HepG2 (cell line): Measurements from ENCODE around the gene CIAO3. TPM values are rescaled to one million over a fixed set of nuclear protein-coding genes. Genes with fewer than 3 reads are reported as not detected.
A peak's percentile ranks its signal among the peaks of the same experiment; 100 is the strongest.

Experiments
- ARNTL ChIP-seq: sonication (generic); formaldehyde crosslinking; IDR thresholded peaks from 2 replicates; pipeline ENCODE4 v1.4.0; 2020; ENCODE audit warnings: mild to moderate bottlenecking, missing genetic modification reagents
- FOXA1 ChIP-seq, 2 experiments: fragments of 450-650 bp in 1 of 2; sonication (generic) in 1 of 2; formaldehyde crosslinking in 1 of 2; IDR thresholded peaks; 2 replicates each; pipeline versions ENCODE4 v1.4.0 to v1.6.1; 2016 to 2020; ENCODE audit warnings: missing genetic modification reagents in 1 of 2
- FOXK2 ChIP-seq: fragments of 450-650 bp; IDR thresholded peaks from 2 replicates; pipeline ENCODE4 v1.6.1; 2016
- HBP1 ChIP-seq: IDR thresholded peaks from 2 replicates; pipeline ENCODE4 v1.6.1; 2016; ENCODE audit warnings: low read depth, control low read depth
- MAX ChIP-seq: IDR thresholded peaks from 2 replicates; pipeline ENCODE4 v1.6.1; 2012; ENCODE audit warnings: inconsistent platforms
- MEIS1 ChIP-seq: sonication (generic); formaldehyde crosslinking; IDR thresholded peaks from 2 replicates; pipeline ENCODE4 v1.9.0; 2021; ENCODE audit warnings: mild to moderate bottlenecking, missing genetic modification reagents, moderate library complexity, borderline replicate concordance
- RXRA ChIP-seq: sonication (generic); formaldehyde crosslinking; IDR thresholded peaks from 2 replicates; pipeline ENCODE4 v1.5.1; 2020; ENCODE audit warnings: missing genetic modification reagents
- SMAD9 ChIP-seq: sonication (generic); formaldehyde crosslinking; IDR thresholded peaks from 2 replicates; pipeline ENCODE4 v1.5.1; 2020; ENCODE audit warnings: mild to moderate bottlenecking, missing genetic modification reagents
- SOX13 ChIP-seq, 3 experiments: fragments of 450-650 bp in 1 of 3; sonication (generic) in 1 of 3; formaldehyde crosslinking in 1 of 3; IDR thresholded peaks in 2 of 3; conservative IDR thresholded peaks in 1 of 3; 2 replicates each; pipeline versions ENCODE4 v1.5.0 to v1.6.1; 2016 to 2020; ENCODE audit warnings: antibody characterized with exemption in 1 of 3, mild to moderate bottlenecking in 1 of 3, missing compliant biosample characterization in 1 of 3, missing genetic modification reagents in 1 of 3, moderate library complexity in 1 of 3
- SRY ChIP-seq: sonication (generic); formaldehyde crosslinking; IDR thresholded peaks from 2 replicates; pipeline ENCODE4 v1.8.0; 2022; ENCODE audit warnings: mild to moderate bottlenecking, missing genetic modification reagents
- SYNCRIP ChIP-seq: fragments of 200-400 bp; formaldehyde crosslinking; IDR thresholded peaks from 2 replicates; pipeline ENCODE4 v1.6.1; 2018; ENCODE audit warnings: mild to moderate bottlenecking, low read depth, low read length; ENCODE audit not compliant: insufficient read depth
- TAF15 ChIP-seq: fragments of 200-400 bp; formaldehyde crosslinking; IDR thresholded peaks from one replicate; pipeline ENCODE4 v1.6.1; 2018; ENCODE audit warnings: mild to moderate bottlenecking, low read depth, low read length; ENCODE audit not compliant: poor library complexity, severe bottlenecking
- TP53 ChIP-seq: sonication (generic); formaldehyde crosslinking; conservative IDR thresholded peaks from 2 replicates; pipeline ENCODE4 v1.4.0; 2020; ENCODE audit warnings: missing genetic modification reagents
- ZBTB3 ChIP-seq: sonication (generic); formaldehyde crosslinking; IDR thresholded peaks from 2 replicates; pipeline ENCODE4 v1.4.0; 2020; ENCODE audit warnings: low read depth, mild to moderate bottlenecking, moderate library complexity, missing genetic modification reagents, borderline replicate concordance
- ZC3H4 ChIP-seq: sonication (generic); formaldehyde crosslinking; IDR thresholded peaks from 2 replicates; pipeline ENCODE4 v1.4.0; 2020; ENCODE audit warnings: missing genetic modification reagents, borderline replicate concordance
- ZMAT5 ChIP-seq: sonication (generic); formaldehyde crosslinking; IDR thresholded peaks from 2 replicates; pipeline ENCODE4 v1.5.0; 2020; ENCODE audit warnings: mild to moderate bottlenecking, low read depth, missing genetic modification reagents, borderline replicate concordance
- ZNF326 ChIP-seq: sonication (generic); formaldehyde crosslinking; IDR thresholded peaks from 2 replicates; pipeline ENCODE4 v1.4.0; 2020; ENCODE audit warnings: missing genetic modification reagents, borderline replicate concordance
- ZNF33A ChIP-seq: sonication (generic); formaldehyde crosslinking; IDR thresholded peaks from 2 replicates; pipeline ENCODE4 v1.5.1; 2020; ENCODE audit warnings: missing genetic modification reagents, mild to moderate bottlenecking, moderate library complexity, borderline replicate concordance
- ZNF460 ChIP-seq: sonication (generic); formaldehyde crosslinking; IDR thresholded peaks from 2 replicates; pipeline ENCODE4 v1.5.1; 2020; ENCODE audit warnings: missing genetic modification reagents, mild to moderate bottlenecking, borderline replicate concordance
- ZNF543 ChIP-seq: sonication (generic); formaldehyde crosslinking; IDR thresholded peaks from 2 replicates; pipeline ENCODE4 v1.4.0; 2020; ENCODE audit warnings: mild to moderate bottlenecking, missing genetic modification reagents
- ZNF598 ChIP-seq: sonication (generic); formaldehyde crosslinking; IDR thresholded peaks from 2 replicates; pipeline ENCODE4 v1.5.1; 2020; ENCODE audit warnings: mild to moderate bottlenecking, missing genetic modification reagents, borderline replicate concordance
- ZNF703 ChIP-seq: sonication (generic); formaldehyde crosslinking; IDR thresholded peaks from 2 replicates; pipeline ENCODE4 v1.5.1; 2020; ENCODE audit warnings: missing genetic modification reagents, mild to moderate bottlenecking, moderate library complexity, borderline replicate concordance
- ZNF782 ChIP-seq: sonication (generic); formaldehyde crosslinking; IDR thresholded peaks from 2 replicates; pipeline ENCODE4 v1.4.0; 2020; ENCODE audit warnings: missing genetic modification reagents, mild to moderate bottlenecking, borderline replicate concordance
- polyA plus RNA-seq, 8 experiments: library from polyadenylated mRNA; depleted of rRNA in 3 of 8; stranded (reverse) in 7 of 8; unstranded in 1 of 8; fragments of >200 nt; fragmentation: Illumina TruSeq in 4 of 8; extraction: Trizol in 4 of 8; gene quantifications; 2 replicates each; pipeline versions ENCODE4 v1.2.1 to v1.2.3, GENCODE V29; 2011 to 2016; ENCODE audit warnings: low read depth in 4 of 8, missing spikeins in 1 of 8, mixed read lengths in 1 of 8; ENCODE audit not compliant: insufficient read depth in 1 of 8
- total RNA-seq, 5 experiments: library from RNA; depleted of rRNA; stranded (reverse); fragments of >200 nt; fragmentation: Illumina TruSeq; extraction: Trizol; gene quantifications; 2 replicates each; pipeline ENCODE4 v1.2.3, GENCODE V29; 2016; ENCODE audit warnings: low read depth in 1 of 5
- TF ChIP-seq, protein P1 (sequence below): sonication (generic); formaldehyde crosslinking; IDR thresholded peaks from 2 replicates; pipeline ENCODE4 v1.4.0; 2020; ENCODE audit warnings: missing genetic modification reagents

Gene CIAO3
- total and polyA plus RNA-seq, 2 of the 13 experiments (the other 11 are each of a cell fraction or from before 2014, with no cell fraction given), result 21.7 to 25.0 TPM

DNA sequence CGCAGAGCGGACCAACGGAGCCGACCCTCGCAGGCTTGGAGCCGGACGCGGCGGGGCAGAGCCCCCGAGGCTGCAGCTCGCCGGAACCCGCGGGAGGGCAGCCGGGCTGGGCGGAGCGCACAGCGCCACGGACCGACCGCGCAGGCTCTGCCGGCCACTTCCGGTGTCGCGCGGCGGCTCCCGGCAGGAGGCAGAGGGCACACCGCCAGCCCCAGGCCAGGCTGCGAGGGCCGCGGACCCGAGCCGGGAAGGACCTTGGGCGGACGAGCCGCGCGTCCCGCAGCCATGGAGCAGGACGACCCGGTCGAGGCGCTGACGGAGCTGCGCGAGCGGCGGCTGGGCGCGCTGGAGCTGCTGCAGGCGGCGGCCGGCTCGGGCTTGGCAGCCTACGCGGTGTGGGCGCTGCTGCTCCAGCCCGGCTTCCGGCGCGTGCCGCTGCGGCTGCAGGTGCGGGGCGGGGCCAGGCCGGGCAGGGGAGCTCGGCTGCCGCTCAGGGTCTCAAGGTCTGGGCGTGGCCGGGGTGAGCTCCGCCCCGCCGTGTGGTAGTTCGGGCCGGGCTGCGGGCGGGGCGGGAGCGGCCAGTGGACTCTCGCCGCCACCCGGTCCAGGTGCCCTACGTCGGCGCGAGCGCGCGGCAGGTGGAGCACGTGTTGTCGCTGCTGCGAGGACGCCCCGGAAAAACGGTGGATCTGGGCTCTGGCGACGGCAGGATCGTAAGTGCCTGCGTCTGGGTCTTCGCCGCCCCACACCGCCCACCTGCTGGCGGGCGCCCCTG, 19.6 kb downstream of the CIAO3 start, which contains the start of gene ANTKMT (continued):
- TF ChIP-seq ZNF543 (peak; percentile 78; the same call in 1 of the 2 replicates), HBP1 (CRISPR knock-in tag) (peak; percentile 60; the same call in 1 of the 2 replicates), MAX (peak; percentile 97), SRY (CRISPR knock-in tag) (peak; percentile 85; the same call in 1 of the 2 replicates), FOXK2 (no peak), ZNF460 (CRISPR knock-in tag) (no peak), ZMAT5 (no peak), ZNF33A (no peak; the same call in 1 of the 2 replicates), SMAD9 (CRISPR knock-in tag) (0 out of 2 replicates have a peak, but pooled peaks have one; percentile 29), ZNF598 (peak; percentile 54; the same call in 1 of the 2 replicates), ZNF703 (CRISPR knock-in tag) (no peak; the same call in 1 of the 2 replicates), ARNTL (CRISPR knock-in tag) (no peak), FOXA1 (IDR thresholded peaks at IDR 0.05) (no peak), FOXA1 (CRISPR knock-in tag; IDR thresholded peaks at IDR 0.05) (peak; percentile 29; the same call in 1 of the 2 replicates), SYNCRIP (no peak), SOX13 (IDR thresholded peaks at IDR 0.05) (no peak), SOX13 (CRISPR knock-in tag; conservative IDR thresholded peaks at IDR 0.05 in 1 of 2, IDR thresholded peaks at IDR 0.05 in 1 of 2) (no peak), ZNF326 (CRISPR knock-in tag) (no peak), RXRA (CRISPR knock-in tag) (no peak), MEIS1 (CRISPR knock-in tag) (no peak), ZC3H4 (no peak), TP53 (no peak), ZBTB3 (CRISPR knock-in tag) (no peak), ZNF782 (CRISPR knock-in tag) (peak; percentile 31; the same call in 1 of the 2 replicates), TAF15 (no peak)
- TF ChIP-seq, protein P1, sequence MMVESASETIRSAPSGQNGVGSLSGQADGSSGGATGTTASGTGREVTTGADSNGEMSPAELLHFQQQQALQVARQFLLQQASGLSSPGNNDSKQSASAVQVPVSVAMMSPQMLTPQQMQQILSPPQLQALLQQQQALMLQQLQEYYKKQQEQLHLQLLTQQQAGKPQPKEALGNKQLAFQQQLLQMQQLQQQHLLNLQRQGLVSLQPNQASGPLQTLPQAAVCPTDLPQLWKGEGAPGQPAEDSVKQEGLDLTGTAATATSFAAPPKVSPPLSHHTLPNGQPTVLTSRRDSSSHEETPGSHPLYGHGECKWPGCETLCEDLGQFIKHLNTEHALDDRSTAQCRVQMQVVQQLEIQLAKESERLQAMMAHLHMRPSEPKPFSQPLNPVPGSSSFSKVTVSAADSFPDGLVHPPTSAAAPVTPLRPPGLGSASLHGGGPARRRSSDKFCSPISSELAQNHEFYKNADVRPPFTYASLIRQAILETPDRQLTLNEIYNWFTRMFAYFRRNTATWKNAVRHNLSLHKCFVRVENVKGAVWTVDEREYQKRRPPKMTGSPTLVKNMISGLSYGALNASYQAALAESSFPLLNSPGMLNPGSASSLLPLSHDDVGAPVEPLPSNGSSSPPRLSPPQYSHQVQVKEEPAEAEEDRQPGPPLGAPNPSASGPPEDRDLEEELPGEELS (CRISPR knock-in tag), result peak; percentile 19; the same call in 1 of the 2 replicates
